ENCODE results near the gene SSC5D.

Gene SSC5D

GRCh38 chr19:55539090-55539984 is 51.1 kb downstream of the SSC5D start:
- DNase-seq, result no peak

- no peak for DNase-seq
These were observed 52.4 kb downstream of the SSC5D start for GRCh38 chr19:55540619-55541018.

GRCh38 chr19:55541091-55541490 is 52.9 kb downstream of the SSC5D start:
- DNase-seq, result no peak

GRCh38 chr19:55542292-55542855 is 54.1 kb downstream of the SSC5D start:
- DNase-seq, result no peak

- no peak for DNase-seq
These were observed 55.3 kb downstream of the SSC5D start for GRCh38 chr19:55543567-55543966.

GRCh38 chr19:55544014-55544413 is 55.8 kb downstream of the SSC5D start:
- DNase-seq, result no peak

GRCh38 chr19:55544776-55545439 is 56.7 kb downstream of the SSC5D start:
- no peak for DNase-seq

GRCh38 chr19:55545443-55545842 is 57.2 kb downstream of the SSC5D start, which contains the start of gene SBK3:
Gene SBK3 (minus strand): TSS chr19:55545543. CDS start chr19:55545543, 0 bp downstream.
- DNase-seq, result no peak

GRCh38 chr19:55546011-55546410 is 57.8 kb downstream of the SSC5D start:
- DNase-seq, result no peak

GRCh38 chr19:55546822-55547614 is 58.8 kb downstream of the SSC5D start:
- no peak for DNase-seq

- DNase-seq, result no peak
These were observed 61.5 kb downstream of the SSC5D start for GRCh38 chr19:55549500-55550320.

- DNase-seq, result no peak
These were observed 62.0 kb downstream of the SSC5D start for GRCh38 chr19:55550321-55550650.

- no peak for DNase-seq
These were observed 64.0 kb downstream of the SSC5D start for GRCh38 chr19:55552206-55552605.

GRCh38 chr19:55552620-55553019 is 64.4 kb downstream of the SSC5D start:
- DNase-seq, result no peak

- DNase-seq, result no peak
These were observed 65.3 kb downstream of the SSC5D start for GRCh38 chr19:55553217-55554182.

- no peak for DNase-seq
These were observed 66.1 kb downstream of the SSC5D start for GRCh38 chr19:55554302-55554701.

- peak; percentile 29 for DNase-seq
These were observed 66.5 kb downstream of the SSC5D start for GRCh38 chr19:55554741-55555152.

- DNase-seq, result no peak
These were observed 71.4 kb downstream of the SSC5D start for GRCh38 chr19:55559684-55560083.

- DNase-seq, result no peak
These were observed 75.0 kb downstream of the SSC5D start for GRCh38 chr19:55563261-55563690.

- no peak for DNase-seq
These were observed 78.6 kb downstream of the SSC5D start for GRCh38 chr19:55566823-55567222.

Measured in NCI-H1105 (cell line).